ENCODE data around the gene INSR.

The INSR gene

GRCh38 chr19:7254590-7254989 is 39.6 kb downstream of the INSR start:
- H3K36me3 ChIP-seq (ENCODE audit: low read depth) = no peaks in the 10 kb centered on the region

GRCh38 chr19:7252364-7252763 is 41.9 kb downstream of the INSR start:
- Histone ChIP-seq H3K27me3 (ENCODE audit: insufficient read depth, poor library complexity, severe bottlenecking) (no peaks in the 10 kb centered on the region), H3K9me3 (ENCODE audit: severe bottlenecking) (no peaks in the 10 kb centered on the region), H3K4me1 (ENCODE audit: insufficient read depth, poor library complexity, severe bottlenecking) (no peaks in the 10 kb centered on the region), H3K4me3 (ENCODE audit: severe bottlenecking) (no peak overlapping the region), H3K27ac (ENCODE audit: poor library complexity, severe bottlenecking) (no peak overlapping the region), H3K36me3 (ENCODE audit: low read depth) (no peaks in the 10 kb centered on the region)
- DNase-seq (ENCODE audit: low spot score) (no peak), ATAC-seq (ENCODE audit: low read depth) (no peak)
- TF ChIP-seq CTCF (IDR thresholded peaks at IDR 0.05; ENCODE audit: poor library complexity, severe bottlenecking) = no peak

More at GRCh38 chr19:7254590-7254989, 39.6 kb downstream of the INSR start:
- no peak overlapping the region for H3K4me3 ChIP-seq (ENCODE audit: severe bottlenecking)
- H3K9me3 ChIP-seq (ENCODE audit: severe bottlenecking) = no peaks in the 10 kb centered on the region
- H3K4me1 ChIP-seq (ENCODE audit: insufficient read depth, poor library complexity, severe bottlenecking) = no peaks in the 10 kb centered on the region
- ATAC-seq (ENCODE audit: low read depth) (no peak), DNase-seq (ENCODE audit: low spot score) (no peak)
- TF ChIP-seq CTCF (IDR thresholded peaks at IDR 0.05; ENCODE audit: poor library complexity, severe bottlenecking) = no peak
- H3K27ac ChIP-seq (ENCODE audit: poor library complexity, severe bottlenecking) = no peak overlapping the region
- H3K27me3 ChIP-seq (ENCODE audit: insufficient read depth, poor library complexity, severe bottlenecking) = no peaks in the 10 kb centered on the region

- no peaks in the 10 kb centered on the region for H3K36me3 ChIP-seq (ENCODE audit: low read depth)
- H3K9me3 ChIP-seq (ENCODE audit: severe bottlenecking) = no peaks in the 10 kb centered on the region
- no peak for TF ChIP-seq CTCF (IDR thresholded peaks at IDR 0.05; ENCODE audit: poor library complexity, severe bottlenecking)
- H3K4me1 ChIP-seq (ENCODE audit: insufficient read depth, poor library complexity, severe bottlenecking) = no peaks in the 10 kb centered on the region
- DNase-seq (ENCODE audit: low spot score) (no peak), ATAC-seq (ENCODE audit: low read depth) (no peak)
- no peak overlapping the region for H3K27ac ChIP-seq (ENCODE audit: poor library complexity, severe bottlenecking)
- H3K27me3 ChIP-seq (ENCODE audit: insufficient read depth, poor library complexity, severe bottlenecking) = no peaks in the 10 kb centered on the region
- no peak overlapping the region for H3K4me3 ChIP-seq (ENCODE audit: severe bottlenecking)
Measured at GRCh38 chr19:7251494-7251893, 42.7 kb downstream of the INSR start.

GRCh38 chr19:7250951-7251350 is 43.3 kb downstream of the INSR start:
- H3K4me3 ChIP-seq (ENCODE audit: severe bottlenecking) = no peak overlapping the region
- H3K27ac ChIP-seq (ENCODE audit: poor library complexity, severe bottlenecking) = no peak overlapping the region
- no peaks in the 10 kb centered on the region for H3K27me3 ChIP-seq (ENCODE audit: insufficient read depth, poor library complexity, severe bottlenecking)
- no peak for ATAC-seq (ENCODE audit: low read depth)
- no peak for DNase-seq (ENCODE audit: low spot score)
- no peak for TF ChIP-seq CTCF (IDR thresholded peaks at IDR 0.05; ENCODE audit: poor library complexity, severe bottlenecking)
- H3K9me3 ChIP-seq (ENCODE audit: severe bottlenecking) = no peaks in the 10 kb centered on the region
- no peaks in the 10 kb centered on the region for H3K36me3 ChIP-seq (ENCODE audit: low read depth)
- no peaks in the 10 kb centered on the region for H3K4me1 ChIP-seq (ENCODE audit: insufficient read depth, poor library complexity, severe bottlenecking)

- TF ChIP-seq CTCF (IDR thresholded peaks at IDR 0.05; ENCODE audit: poor library complexity, severe bottlenecking) = no peak
- Histone ChIP-seq H3K27me3 (ENCODE audit: insufficient read depth, poor library complexity, severe bottlenecking) (no peaks in the 10 kb centered on the region), H3K27ac (ENCODE audit: poor library complexity, severe bottlenecking) (no peak overlapping the region), H3K9me3 (ENCODE audit: severe bottlenecking) (no peaks in the 10 kb centered on the region), H3K4me3 (ENCODE audit: severe bottlenecking) (no peak overlapping the region), H3K4me1 (ENCODE audit: insufficient read depth, poor library complexity, severe bottlenecking) (no peaks in the 10 kb centered on the region), H3K36me3 (ENCODE audit: low read depth) (no peaks in the 10 kb centered on the region)
- no peak for ATAC-seq (ENCODE audit: low read depth)
- no peak for DNase-seq (ENCODE audit: low spot score)
Measured at GRCh38 chr19:7250057-7250596, 44.1 kb downstream of the INSR start.
